ENCODE measurements around the gene VAV2.

VAV2 gene

DNA sequence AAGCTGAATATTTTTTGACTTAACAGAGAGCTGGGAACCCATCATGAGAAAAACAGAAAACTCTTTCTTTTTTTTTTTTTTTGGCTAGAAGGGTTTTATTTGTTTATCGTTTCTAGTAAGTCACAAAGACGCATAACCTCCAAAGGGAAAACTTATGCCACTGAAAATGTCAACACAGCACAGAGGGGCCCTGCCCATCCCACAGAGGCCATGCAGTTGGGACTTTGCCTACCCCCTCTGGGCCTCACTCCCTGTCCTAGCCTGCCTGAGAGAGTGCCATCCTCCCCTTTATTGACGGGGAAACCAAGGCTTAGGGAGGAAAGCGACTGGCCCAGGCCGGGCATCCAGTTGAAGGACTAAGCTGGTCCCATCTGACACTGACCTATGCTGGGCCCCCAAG, 74.7 kb downstream of the VAV2 start:
- H3K4me3 ChIP-seq (ENCODE audit: low read length), result no peak overlapping the region
- no peak for DNase-seq (ENCODE audit: low read depth)
- TF ChIP-seq, protein P1, sequence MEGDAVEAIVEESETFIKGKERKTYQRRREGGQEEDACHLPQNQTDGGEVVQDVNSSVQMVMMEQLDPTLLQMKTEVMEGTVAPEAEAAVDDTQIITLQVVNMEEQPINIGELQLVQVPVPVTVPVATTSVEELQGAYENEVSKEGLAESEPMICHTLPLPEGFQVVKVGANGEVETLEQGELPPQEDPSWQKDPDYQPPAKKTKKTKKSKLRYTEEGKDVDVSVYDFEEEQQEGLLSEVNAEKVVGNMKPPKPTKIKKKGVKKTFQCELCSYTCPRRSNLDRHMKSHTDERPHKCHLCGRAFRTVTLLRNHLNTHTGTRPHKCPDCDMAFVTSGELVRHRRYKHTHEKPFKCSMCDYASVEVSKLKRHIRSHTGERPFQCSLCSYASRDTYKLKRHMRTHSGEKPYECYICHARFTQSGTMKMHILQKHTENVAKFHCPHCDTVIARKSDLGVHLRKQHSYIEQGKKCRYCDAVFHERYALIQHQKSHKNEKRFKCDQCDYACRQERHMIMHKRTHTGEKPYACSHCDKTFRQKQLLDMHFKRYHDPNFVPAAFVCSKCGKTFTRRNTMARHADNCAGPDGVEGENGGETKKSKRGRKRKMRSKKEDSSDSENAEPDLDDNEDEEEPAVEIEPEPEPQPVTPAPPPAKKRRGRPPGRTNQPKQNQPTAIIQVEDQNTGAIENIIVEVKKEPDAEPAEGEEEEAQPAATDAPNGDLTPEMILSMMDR (IDR thresholded peaks at IDR 0.05; ENCODE audit: insufficient read depth, low read depth, low read length, missing control alignments), result no peak

DNA sequence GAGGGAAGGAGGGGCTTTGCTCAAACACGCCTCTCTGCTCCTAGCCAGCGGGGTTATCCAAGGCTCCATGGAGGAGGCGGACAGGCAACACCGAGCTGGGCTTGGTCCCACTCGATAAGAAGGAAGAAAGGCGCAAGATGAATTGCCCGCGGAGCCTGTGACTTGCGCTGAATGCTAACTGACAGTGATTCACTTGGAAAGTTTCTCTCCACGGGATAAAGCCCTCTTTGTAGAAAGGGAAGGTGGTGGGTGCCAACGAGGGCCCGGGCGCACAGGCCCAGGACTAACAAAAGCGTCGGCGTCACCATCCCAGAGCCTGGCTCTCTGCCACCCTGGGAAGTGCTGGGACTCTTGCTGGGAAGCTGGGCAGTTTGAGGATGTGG, 76.0 kb downstream of the VAV2 start:
- peak; percentile 22 for DNase-seq (ENCODE audit: low read depth)
- no peak overlapping the region for H3K4me3 ChIP-seq (ENCODE audit: low read length)
- TF ChIP-seq, protein P1 (IDR thresholded peaks at IDR 0.05; ENCODE audit: insufficient read depth, low read depth, low read length, missing control alignments), result no peak

DNA sequence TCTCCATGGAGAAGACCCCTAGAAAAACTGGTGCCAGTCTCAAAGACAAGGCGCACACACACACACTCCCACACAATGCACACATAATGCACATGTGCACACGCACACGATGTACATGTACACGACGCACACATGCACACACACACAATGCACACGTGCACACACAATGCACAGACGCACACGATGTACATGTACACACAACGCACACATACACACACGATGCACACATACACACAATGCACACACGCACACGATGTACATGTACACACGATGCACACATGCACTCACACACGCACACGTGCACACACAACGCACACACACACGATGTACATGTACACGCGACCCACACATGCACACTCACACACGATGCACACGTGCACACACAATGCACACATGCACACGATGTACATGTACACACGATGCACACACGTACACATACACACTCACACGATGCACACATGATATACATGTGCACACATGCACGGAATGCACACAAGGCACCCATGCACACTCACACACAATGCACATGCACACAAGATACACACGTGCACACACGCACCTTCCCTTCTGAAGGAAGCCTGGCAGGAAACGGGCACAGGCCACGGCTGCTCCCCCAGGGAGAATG, 76.5 kb downstream of the VAV2 start:
- H3K4me3 ChIP-seq (ENCODE audit: low read length), result no peak overlapping the region
- DNase-seq (ENCODE audit: low read depth), result no peak
- TF ChIP-seq, protein P1 (IDR thresholded peaks at IDR 0.05; ENCODE audit: insufficient read depth, low read depth, low read length, missing control alignments), result no peak

DNA sequence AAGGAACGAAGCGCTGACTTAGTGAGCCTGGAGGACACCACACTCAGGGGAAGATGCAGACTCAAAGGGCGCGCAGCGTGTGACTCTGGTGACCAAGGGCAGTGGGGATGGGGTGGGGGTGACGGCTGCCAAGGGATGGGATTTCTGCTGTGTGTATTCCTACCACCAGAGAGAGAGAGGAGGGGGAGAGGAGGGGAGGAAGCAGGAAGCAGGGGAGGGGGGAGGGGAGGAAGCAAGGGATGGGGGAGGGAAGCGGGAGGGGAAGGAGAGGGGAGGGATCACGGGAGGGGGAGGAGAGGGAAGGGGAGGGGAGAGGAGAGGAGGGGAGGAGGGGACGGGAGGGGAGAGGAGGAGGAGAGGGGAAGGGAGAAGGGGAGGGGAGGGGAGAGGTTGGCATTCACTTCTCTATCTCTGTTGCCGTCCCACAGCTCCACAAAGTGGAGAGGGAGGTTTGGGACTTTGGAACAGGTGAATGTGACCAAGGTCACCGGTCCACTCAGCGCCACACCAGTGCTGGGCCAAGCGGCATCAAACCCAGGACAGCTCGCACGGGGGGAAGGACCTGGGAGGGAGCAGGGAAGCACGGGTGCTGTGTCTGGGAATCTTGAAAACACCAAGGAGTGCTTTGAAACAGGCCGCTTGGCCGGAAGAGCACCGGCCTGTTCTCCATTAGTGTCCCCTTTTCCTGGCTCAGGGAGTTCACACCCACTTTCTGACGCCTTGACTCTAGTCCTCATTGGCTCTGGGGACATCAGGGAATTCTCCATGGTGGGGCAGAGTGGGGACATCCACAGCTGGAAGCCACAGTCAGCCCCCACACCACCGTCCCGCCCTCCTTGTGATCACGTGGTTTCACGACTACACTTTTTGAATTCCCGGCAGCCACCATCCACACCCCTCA, 77.4 kb downstream of the VAV2 start:
- TF ChIP-seq, protein P1 (IDR thresholded peaks at IDR 0.05; ENCODE audit: insufficient read depth, low read depth, low read length, missing control alignments), result no peak
- DNase-seq (ENCODE audit: low read depth), result no peak

DNA sequence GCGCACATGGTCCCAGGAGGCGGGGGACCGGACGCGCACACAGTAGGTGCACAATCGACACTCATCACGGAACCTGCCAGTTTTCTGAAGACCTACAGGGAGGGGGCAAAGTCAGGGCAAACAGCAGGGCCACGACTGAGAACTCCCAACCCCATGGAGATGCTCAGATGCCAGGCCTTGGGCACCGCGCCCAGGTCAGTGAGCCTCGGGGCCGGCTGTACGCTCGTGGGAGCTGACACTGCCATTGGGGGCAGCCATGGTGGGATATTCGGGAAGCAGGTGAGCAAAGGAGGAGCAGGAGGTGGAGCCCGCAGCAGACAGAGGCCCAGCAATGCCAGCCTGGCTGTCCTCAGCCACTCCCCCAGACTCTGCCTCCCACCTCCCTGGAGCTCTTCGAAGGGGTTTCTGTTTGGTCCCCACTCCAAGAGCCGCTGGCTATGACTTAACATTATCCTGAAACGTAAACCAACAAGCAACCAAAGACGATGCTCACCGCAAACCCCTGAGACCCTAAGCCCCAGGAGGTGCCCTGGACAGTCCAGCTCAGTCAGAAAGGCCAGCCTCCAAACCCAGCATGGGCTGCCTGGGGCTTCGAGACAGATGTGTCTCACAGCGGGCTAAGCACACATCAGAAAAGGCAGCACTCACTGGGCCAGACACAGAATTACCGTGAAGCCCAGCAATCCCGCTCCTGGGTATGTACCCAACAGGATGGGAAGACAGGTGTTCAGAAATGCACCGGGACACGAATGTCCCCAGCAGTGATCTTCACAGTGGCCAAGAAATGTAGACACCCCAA, 78.4 kb downstream of the VAV2 start:
- H3K4me3 ChIP-seq (ENCODE audit: low read length), result no peak overlapping the region
- TF ChIP-seq, protein P1 (IDR thresholded peaks at IDR 0.05; ENCODE audit: insufficient read depth, low read depth, low read length, missing control alignments), result no peak
- no peak for DNase-seq (ENCODE audit: low read depth)

More for the DNA sequence above, 77.4 kb downstream of the VAV2 start:
- H3K4me3 ChIP-seq (ENCODE audit: low read length), result no peak overlapping the region

DNA sequence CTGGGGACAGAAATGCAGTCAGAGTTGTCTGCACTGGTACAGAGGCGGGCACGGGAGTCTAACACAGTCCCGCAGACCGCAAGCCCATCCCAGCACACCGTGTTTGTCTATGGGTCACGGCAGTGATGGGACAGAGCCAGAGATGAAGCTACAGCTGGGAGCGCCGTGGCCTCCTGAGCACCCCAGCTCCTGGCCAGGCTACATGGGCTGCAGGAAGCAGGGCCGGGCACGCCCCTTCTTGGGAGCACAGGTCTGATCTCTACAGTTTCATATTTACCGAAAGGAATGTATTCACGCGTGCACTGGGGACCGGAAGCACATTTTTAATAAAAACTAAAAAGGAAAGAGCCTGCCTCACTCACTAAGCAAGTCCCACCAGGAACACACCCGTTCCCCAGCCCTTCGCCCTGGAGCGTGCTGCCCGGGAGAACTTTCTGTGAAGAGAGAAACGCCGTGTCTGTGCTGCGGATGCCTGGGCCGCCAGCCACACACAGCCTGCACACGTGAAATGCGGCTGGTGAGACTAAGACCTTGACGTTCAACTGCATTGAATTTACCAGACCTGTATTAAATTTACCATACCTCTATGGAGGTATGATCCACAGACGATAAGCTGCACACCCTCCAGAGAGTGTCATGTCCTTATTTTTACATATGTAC, 81.1 kb downstream of the VAV2 start:
- H3K4me3 ChIP-seq (ENCODE audit: low read length), result no peak overlapping the region
- peak; percentile 33 for DNase-seq (ENCODE audit: low read depth)
- TF ChIP-seq, protein P1 (IDR thresholded peaks at IDR 0.05; ENCODE audit: insufficient read depth, low read depth, low read length, missing control alignments), result no peak
